ENCODE data around the gene ITIH3.

ITIH3 gene

GRCh38 chr3:52791366-52791765 is 3.2 kb upstream of the ITIH3 start:
- no peak for ATAC-seq
- TF ChIP-seq ESRRG (CRISPR knock-in tag; IDR thresholded peaks at IDR 0.05), result no peak
- TF ChIP-seq GLIS3 (CRISPR knock-in tag; IDR thresholded peaks at IDR 0.05), result no peak
- no peak for TF ChIP-seq CREB5 (CRISPR knock-in tag; IDR thresholded peaks at IDR 0.05; ENCODE audit: low read depth)
- no peak for TF ChIP-seq CSDC2 (CRISPR knock-in tag; IDR thresholded peaks at IDR 0.05)
- no peak for TF ChIP-seq SNAI2 (CRISPR knock-in tag; IDR thresholded peaks at IDR 0.05)
- TF ChIP-seq ZC3H10 (CRISPR knock-in tag; IDR thresholded peaks at IDR 0.05), result no peak
- TF ChIP-seq TCF4 (CRISPR knock-in tag; IDR thresholded peaks at IDR 0.05; ENCODE audit: borderline replicate concordance), result no peak
- no peak for TF ChIP-seq RARB (CRISPR knock-in tag; IDR thresholded peaks at IDR 0.05)
- TF ChIP-seq PATZ1 (CRISPR knock-in tag; IDR thresholded peaks at IDR 0.05; ENCODE audit: borderline replicate concordance), result no peak
- no peak for TF ChIP-seq ZNF70 (CRISPR knock-in tag; IDR thresholded peaks at IDR 0.05)
- TF ChIP-seq POU6F1 (CRISPR knock-in tag; IDR thresholded peaks at IDR 0.05; ENCODE audit: borderline replicate concordance, low read depth), result no peak
- TF ChIP-seq ZFP30 (CRISPR knock-in tag; IDR thresholded peaks at IDR 0.05), result no peak
- TF ChIP-seq PPARA (CRISPR knock-in tag; IDR thresholded peaks at IDR 0.05; ENCODE audit: borderline replicate concordance), result no peak

- no peak for ATAC-seq
- TF ChIP-seq ESRRG (CRISPR knock-in tag; IDR thresholded peaks at IDR 0.05) (no peak), CSDC2 (CRISPR knock-in tag; IDR thresholded peaks at IDR 0.05) (no peak), ZNF70 (CRISPR knock-in tag; IDR thresholded peaks at IDR 0.05) (no peak), GLIS3 (CRISPR knock-in tag; IDR thresholded peaks at IDR 0.05) (no peak), RARB (CRISPR knock-in tag; IDR thresholded peaks at IDR 0.05) (no peak), TSHZ2 (CRISPR knock-in tag; IDR thresholded peaks at IDR 0.05) (no peak), ZNF565 (CRISPR knock-in tag; conservative IDR thresholded peaks at IDR 0.05; ENCODE audit: low read depth) (no peak), TCF4 (CRISPR knock-in tag; IDR thresholded peaks at IDR 0.05; ENCODE audit: borderline replicate concordance) (no peak), OSR1 (CRISPR knock-in tag; IDR thresholded peaks at IDR 0.05) (no peak), CSRNP3 (CRISPR knock-in tag; IDR thresholded peaks at IDR 0.05) (no peak), POU6F1 (CRISPR knock-in tag; IDR thresholded peaks at IDR 0.05; ENCODE audit: borderline replicate concordance, low read depth) (no peak), ZC3H10 (CRISPR knock-in tag; IDR thresholded peaks at IDR 0.05) (no peak), ARNTL (CRISPR knock-in tag; IDR thresholded peaks at IDR 0.05; ENCODE audit: borderline replicate concordance, low read depth) (no peak), ISL1 (CRISPR knock-in tag; IDR thresholded peaks at IDR 0.05) (no peak), PATZ1 (CRISPR knock-in tag; IDR thresholded peaks at IDR 0.05; ENCODE audit: borderline replicate concordance) (no peak)
These were observed 2.7 kb upstream of the ITIH3 start for GRCh38 chr3:52791928-52792327.

Data from SK-N-SH treated with all-trans-retinoic acid at 6 μM for 48 hours (cell line).